HCT116 (cell line): ENCODE results near the gene TRUB1. TPM values are rescaled to one million over a fixed set of nuclear protein-coding genes. Genes with fewer than 3 reads are reported as not detected.

Experiments used
- ATAC-seq: fragments of 200-7000 bp; cut with Tn5 transposase; 2 replicates; pipeline ENCODE4 v1.9.1; 2020; ENCODE audit warnings: mild to moderate bottlenecking, moderate library complexity
- BruUV-seq: library from RNA; stranded (reverse); fragments of 400-500 nt; replicated peaks from 2 replicates; lab custom pipeline; 2021; lab: Mats Ljungman, UMichigan
- CTCF ChIA-PET: fragments of 300-600 bp; sonication (Branson Sonifier 250); formaldehyde crosslinking; loops from one replicate; lab custom pipeline; 2021; ENCODE audit warnings: antibody characterized with exemption; lab: Charles Lee
- POLR2A ChIA-PET: fragments of 300-600, 350-600 bp; sonication (Branson Sonifier 250); formaldehyde crosslinking; loops from one replicate; lab custom pipeline; 2021; ENCODE audit warnings: antibody characterized with exemption; lab: Charles Lee
- RAD21 ChIA-PET, 2 experiments: fragments of 300-600 bp; sonication (Branson Sonifier 250); formaldehyde crosslinking; loops; one replicate each; lab custom pipeline; 2023; ENCODE audit warnings: low total read pairs in 2 of 2; ENCODE audit not compliant: uncharacterized antibody in 2 of 2, unreplicated experiment in 2 of 2, low non-redundant PET in 1 of 2; lab: Charles Lee
- DNase-seq: peaks from one replicate; pipeline ENCODE4 v3.0.0-alpha.2; 2010; ENCODE audit warnings: low read depth, low spot score
- H2AFZ ChIP-seq: fragments of 200-600 bp; shearing (Covaris generic), sonication (generic); 2 replicates; pipeline ENCODE4 v1.6.1; 2017; ENCODE audit warnings: low read depth, mixed run types, mixed read lengths, antibody characterized with exemption, low read length; ENCODE audit not compliant: poor library complexity, severe bottlenecking
- H3K27ac ChIP-seq: 2 replicates; pipeline ENCODE4 v1.5.1; 2012; ENCODE audit warnings: low read depth, low read length
- H3K27me3 ChIP-seq: fragments of 200-600 bp; sonication (generic); 2 replicates; pipeline ENCODE4 v1.6.1; 2016; ENCODE audit warnings: mixed run types, low read length, mixed read lengths; ENCODE audit not compliant: insufficient read depth
- H3K36me3 ChIP-seq, 2 experiments: fragments of 200-500 bp in 1 of 2; fragments of 200-600 bp in 1 of 2; sonication (Bioruptor generic) in 1 of 2; sonication (generic) in 1 of 2; 2 replicates each; pipeline versions ENCODE4 v1.5.1 to v1.6.1; 2014 to 2016; ENCODE audit warnings: low read length in 2 of 2, inconsistent platforms in 1 of 2, mixed read lengths in 1 of 2, mixed run types in 1 of 2; ENCODE audit not compliant: insufficient read depth in 2 of 2, control insufficient read depth in 1 of 2
- H3K4me1 ChIP-seq, 2 experiments: fragments of 200-600 bp in 1 of 2; sonication (generic) in 1 of 2; 2 replicates each; pipeline versions ENCODE4 v1.5.1 to v1.6.1; 2012 to 2017; ENCODE audit warnings: low read length in 2 of 2, inconsistent platforms in 1 of 2, mild to moderate bottlenecking in 1 of 2, mixed read lengths in 1 of 2, mixed run types in 1 of 2, moderate library complexity in 1 of 2; ENCODE audit not compliant: insufficient read depth in 2 of 2, control insufficient read depth in 1 of 2
- H3K4me2 ChIP-seq: fragments of 200-600 bp; sonication (generic); 2 replicates; pipeline ENCODE4 v1.6.1; 2017; ENCODE audit warnings: mixed run types, low read length, mixed read lengths
- H3K4me3 ChIP-seq, 2 experiments: fragments of 200-600 bp in 1 of 2; sonication (generic) in 1 of 2; replicated peaks in 1 of 2; 2 replicates each; pipeline ENCODE4 v1.5.1; 2011 to 2016; ENCODE audit warnings: low read length in 2 of 2, control low read depth in 1 of 2, low read depth in 1 of 2, mild to moderate bottlenecking in 1 of 2, mixed read lengths in 1 of 2, mixed run types in 1 of 2
- H3K79me2 ChIP-seq: fragments of 200-600 bp; sonication (generic); 2 replicates; pipeline ENCODE4 v1.6.1; 2017; ENCODE audit warnings: mild to moderate bottlenecking, mixed run types, low read length, moderate library complexity, mixed read lengths; ENCODE audit not compliant: insufficient read depth
- H3K9ac ChIP-seq: fragments of 200-600 bp; sonication (generic); 2 replicates; pipeline ENCODE4 v1.6.1; 2016; ENCODE audit warnings: low read length, mixed read lengths
- H3K9me2 ChIP-seq: fragments of 200-600 bp; sonication (generic), shearing (Covaris generic); 2 replicates; pipeline ENCODE4 v1.6.1; 2017; ENCODE audit warnings: mixed run types, mild to moderate bottlenecking, moderate library complexity; ENCODE audit not compliant: insufficient read depth
- H3K9me3 ChIP-seq, 2 experiments: fragments of 200-500 bp in 1 of 2; fragments of 200-600 bp in 1 of 2; sonication (Bioruptor generic) in 1 of 2; sonication (generic) in 1 of 2; 2 replicates each; pipeline ENCODE4 v1.6.1; 2014 to 2017; ENCODE audit warnings: low read length in 2 of 2, mixed read lengths in 2 of 2, inconsistent platforms in 1 of 2, low read depth in 1 of 2, mild to moderate bottlenecking in 1 of 2, mixed run types in 1 of 2, moderate library complexity in 1 of 2; ENCODE audit not compliant: control insufficient read depth in 1 of 2, insufficient read depth in 1 of 2
- H4K20me1 ChIP-seq: fragments of 200-600 bp; sonication (generic), shearing (Covaris generic); 2 replicates; pipeline ENCODE4 v1.6.1; 2017; ENCODE audit warnings: mixed run types, mild to moderate bottlenecking, moderate library complexity; ENCODE audit not compliant: insufficient read depth
- CEBPB ChIP-seq: IDR thresholded peaks from 2 replicates; pipeline ENCODE4 v1.6.1; 2012; ENCODE audit warnings: low read depth
- EZH2 ChIP-seq: fragments of 200-600 bp; sonication (generic); IDR thresholded peaks from 2 replicates; pipeline ENCODE4 v1.6.1; 2017; ENCODE audit warnings: antibody characterized with exemption, mixed run types
- EZH2phosphoT487 ChIP-seq: fragments of 200-600 bp; IDR thresholded peaks from 2 replicates; pipeline ENCODE4 v1.6.1; 2018; ENCODE audit warnings: antibody characterized with exemption, borderline replicate concordance
- FOSL1 ChIP-seq: IDR thresholded peaks from 2 replicates; pipeline ENCODE4 v1.6.1; 2012; ENCODE audit warnings: low read depth
- JUND ChIP-seq: IDR thresholded peaks from 2 replicates; pipeline ENCODE4 v1.6.1; 2012
- SIN3A ChIP-seq: IDR thresholded peaks from 2 replicates; pipeline ENCODE4 v1.6.1; 2012; ENCODE audit warnings: low read depth
- SP1 ChIP-seq: IDR thresholded peaks from 2 replicates; pipeline ENCODE4 v1.6.1; 2012; ENCODE audit warnings: low read depth
- SRF ChIP-seq: IDR thresholded peaks from 2 replicates; pipeline ENCODE4 v1.6.1; 2012; ENCODE audit warnings: low read depth
- TCF7L2 ChIP-seq: IDR thresholded peaks from 2 replicates; pipeline ENCODE4 v1.7.0; 2011; ENCODE audit warnings: borderline replicate concordance, inconsistent platforms; ENCODE audit not compliant: insufficient read depth, insufficient read length; ENCODE audit errors: extremely low read depth
- ZNF274 ChIP-seq: fragments of 200-500 bp; sonication (Bioruptor generic); IDR thresholded peaks from 2 replicates; pipeline ENCODE4 v1.6.1; 2014; ENCODE audit warnings: mild to moderate bottlenecking, low read depth, low read length, inconsistent platforms
- intact Hi-C: fragments of 100-400 bp; cut with micrococcal nuclease; formaldehyde crosslinking; loops from 2 replicates; pipeline ENCODE4 v1.10.0; 2022
- total RNA-seq: library from RNA; stranded (reverse); gene quantifications from one replicate; pipeline ENCODE4 v1.2.1, GENCODE V29; 2021; ENCODE audit not compliant: unreplicated experiment
- TF ChIP-seq, protein P1 (sequence below): IDR thresholded peaks from 2 replicates; pipeline ENCODE4 v1.6.1; 2012
- TF ChIP-seq, protein P2 (sequence below), 3 experiments: fragments of 200-600 bp in 1 of 3; sonication (generic) in 1 of 3; IDR thresholded peaks in 2 of 3; conservative IDR thresholded peaks in 1 of 3; 2 replicates each; pipeline ENCODE4 v1.5.1; 2012 to 2017; ENCODE audit warnings: low read depth in 2 of 3, low read length in 2 of 3, antibody characterized with exemption in 1 of 3, borderline replicate concordance in 1 of 3, control low read depth in 1 of 3, mild to moderate bottlenecking in 1 of 3, mixed read lengths in 1 of 3, mixed run types in 1 of 3, moderate library complexity in 1 of 3; ENCODE audit not compliant: insufficient read depth in 1 of 3

TRUB1 gene
- total RNA-seq, 1 experiment from 2014 or later = 44.1 TPM

DNA sequence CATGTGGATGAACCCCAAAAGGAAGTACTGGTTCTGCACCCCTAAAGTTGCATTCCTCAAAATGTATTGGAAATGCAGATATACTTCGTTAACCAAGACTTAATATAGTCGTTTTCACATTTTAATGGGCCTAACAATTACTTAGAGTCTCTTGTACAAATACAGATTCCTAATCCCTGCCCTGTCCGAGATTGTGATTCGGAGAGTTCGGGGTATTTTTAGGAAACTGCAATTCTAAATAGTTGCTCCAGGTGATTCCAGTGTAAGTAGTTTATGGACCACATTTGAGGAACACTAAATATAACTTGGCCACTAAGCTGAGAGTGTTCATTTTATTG is 830 bp downstream of the TRUB1 start:
- Histone ChIP-seq H3K9me2 (no peaks in the 10 kb centered on the region), H3K36me3 (peaks cover 7 to 19% of the 10 kb centered on the region in 2 experiments; a peak in 3 of 4 replicates), H2AFZ (no peak overlapping the region), H3K79me2 (peaks cover 40% of the 10 kb centered on the region), H3K9ac (peak overlapping the region; percentile 94), H3K27ac (no peak overlapping the region), H3K4me3 (peak overlapping the region; percentile 93 to 99), H3K9me3 (no peaks in the 10 kb centered on the region), H3K27me3 (no peaks in the 10 kb centered on the region), H4K20me1 (no peaks in the 10 kb centered on the region), H3K4me1 (peaks cover 8 to 11% of the 10 kb centered on the region in 2 experiments; a peak in 3 of 4 replicates), H3K4me2 (peak overlapping the region; percentile 83)
- DNase-seq (no peak), ATAC-seq (no peak)
- ChIA-PET RAD21 (no interaction called here), POLR2A (no interaction called here), CTCF (no interaction called here)
- intact Hi-C loops = no loop called here
- no TSS peak for BruUV-seq
- TF ChIP-seq EZH2 (no peak), SIN3A (no peak), CEBPB (0 out of 2 replicates have a peak, but pooled peaks have one; percentile 11), SRF (no peak)
- TF ChIP-seq, protein P1, sequence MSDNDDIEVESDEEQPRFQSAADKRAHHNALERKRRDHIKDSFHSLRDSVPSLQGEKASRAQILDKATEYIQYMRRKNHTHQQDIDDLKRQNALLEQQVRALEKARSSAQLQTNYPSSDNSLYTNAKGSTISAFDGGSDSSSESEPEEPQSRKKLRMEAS = no peak

DNA sequence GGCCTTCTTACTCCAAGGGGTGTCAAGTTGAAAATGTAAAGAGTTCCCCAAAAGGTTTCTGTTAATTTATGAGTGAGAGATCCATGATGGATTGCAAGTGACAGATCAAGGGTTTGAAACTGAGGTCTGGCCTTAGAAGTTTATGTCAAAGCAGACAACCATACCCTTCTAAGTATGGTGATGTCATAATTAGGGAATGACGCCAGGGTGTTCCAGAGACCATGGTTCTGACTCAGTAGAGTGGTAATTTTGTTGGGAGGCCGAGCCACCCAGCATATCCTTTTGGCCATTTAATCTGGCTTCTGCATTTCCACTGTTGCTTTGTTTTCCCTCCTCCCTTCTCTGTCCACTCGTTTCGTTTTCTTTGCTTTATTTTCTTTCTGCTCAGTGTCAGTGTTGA is 2.7 kb downstream of the TRUB1 start:
- Histone ChIP-seq H4K20me1 (no peaks in the 10 kb centered on the region), H3K9me3 (no peaks in the 10 kb centered on the region), H3K9me2 (no peaks in the 10 kb centered on the region), H3K4me3 (no peak overlapping the region), H2AFZ (no peak overlapping the region), H3K4me2 (no peak overlapping the region), H3K27ac (no peak overlapping the region)
- ATAC-seq = no peak
- RAD21 ChIA-PET = no interaction called here
- DNase-seq = no peak
- intact Hi-C loops = no loop called here
- POLR2A ChIA-PET = no interaction called here
- TF ChIP-seq ZNF274 = no peak
- TF ChIP-seq FOSL1 = no peak
- no peak for TF ChIP-seq EZH2phosphoT487
- no peak for TF ChIP-seq JUND
- TF ChIP-seq CEBPB = no peak
- no peak for TF ChIP-seq TCF7L2
- no peak for TF ChIP-seq SP1
- TF ChIP-seq, protein P2, sequence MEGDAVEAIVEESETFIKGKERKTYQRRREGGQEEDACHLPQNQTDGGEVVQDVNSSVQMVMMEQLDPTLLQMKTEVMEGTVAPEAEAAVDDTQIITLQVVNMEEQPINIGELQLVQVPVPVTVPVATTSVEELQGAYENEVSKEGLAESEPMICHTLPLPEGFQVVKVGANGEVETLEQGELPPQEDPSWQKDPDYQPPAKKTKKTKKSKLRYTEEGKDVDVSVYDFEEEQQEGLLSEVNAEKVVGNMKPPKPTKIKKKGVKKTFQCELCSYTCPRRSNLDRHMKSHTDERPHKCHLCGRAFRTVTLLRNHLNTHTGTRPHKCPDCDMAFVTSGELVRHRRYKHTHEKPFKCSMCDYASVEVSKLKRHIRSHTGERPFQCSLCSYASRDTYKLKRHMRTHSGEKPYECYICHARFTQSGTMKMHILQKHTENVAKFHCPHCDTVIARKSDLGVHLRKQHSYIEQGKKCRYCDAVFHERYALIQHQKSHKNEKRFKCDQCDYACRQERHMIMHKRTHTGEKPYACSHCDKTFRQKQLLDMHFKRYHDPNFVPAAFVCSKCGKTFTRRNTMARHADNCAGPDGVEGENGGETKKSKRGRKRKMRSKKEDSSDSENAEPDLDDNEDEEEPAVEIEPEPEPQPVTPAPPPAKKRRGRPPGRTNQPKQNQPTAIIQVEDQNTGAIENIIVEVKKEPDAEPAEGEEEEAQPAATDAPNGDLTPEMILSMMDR (IDR thresholded peaks at IDR 0.05 in 2 of 3, conservative IDR thresholded peaks at IDR 0.05 in 1 of 3; ENCODE audit: borderline replicate concordance in 1 of 3, insufficient read depth in 1 of 3, low read depth in 2 of 3, low read length in 2 of 3) = no peak
- TF ChIP-seq, all 23 proteins: peak for 0
- H3K4me1 ChIP-seq = peaks cover 8 to 11% of the 10 kb centered on the region in 2 experiments; a peak in 3 of 4 replicates
- no peak overlapping the region for H3K9ac ChIP-seq
- peaks cover 53% of the 10 kb centered on the region for H3K79me2 ChIP-seq
- H3K36me3 ChIP-seq = peaks cover 7 to 33% of the 10 kb centered on the region in 2 experiments; a peak in 3 of 4 replicates
- CTCF ChIA-PET = no interaction called here
- no peaks in the 10 kb centered on the region for H3K27me3 ChIP-seq
- no TSS peak for BruUV-seq
